Left ventricle myocardium inferior (tissue), 1 donor: Measurements from ENCODE around the gene IPCEF1. TPM values are rescaled to one million over a fixed set of nuclear protein-coding genes. Genes with fewer than 3 reads are reported as not detected.

Source experiments
- DNase-seq: peaks from one replicate; pipeline ENCODE4 v3.0.0-alpha.2; 2020
- H3K27ac ChIP-seq: fragments of 200-600 bp; replicated peaks from 2 replicates; pipeline ENCODE4 v1.8.0; 2021
- H3K27me3 ChIP-seq: fragments of 200-600 bp; 2 replicates; pipeline ENCODE4 v1.8.0; 2021; ENCODE audit warnings: low read depth
- H3K36me3 ChIP-seq: fragments of 200-600 bp; 2 replicates; pipeline ENCODE4 v1.8.0; 2021
- H3K4me1 ChIP-seq: fragments of 200-600 bp; 2 replicates; pipeline ENCODE4 v1.8.0; 2021
- H3K4me3 ChIP-seq: fragments of 200-600 bp; 2 replicates; pipeline ENCODE4 v1.8.0; 2021; ENCODE audit warnings: mild to moderate bottlenecking, moderate library complexity
- H3K9me3 ChIP-seq: fragments of 200-600 bp; replicated peaks from 2 replicates; pipeline ENCODE4 v1.8.0; 2021
- CTCF ChIP-seq: fragments of 200-600 bp; IDR thresholded peaks from 2 replicates; pipeline ENCODE4 v1.8.0; 2021; ENCODE audit warnings: antibody characterized with exemption, mild to moderate bottlenecking, borderline replicate concordance
- intact Hi-C: fragments of 100-400 bp; cut with micrococcal nuclease; formaldehyde crosslinking; loops from one replicate; pipeline ENCODE4 v1.11.0; 2022
- total RNA-seq: library from RNA; stranded (reverse); fragmentation: NEBNext Ultra II Directional; extraction: Animal tissue kit (Norgen Biotek cat#: 25700); gene quantifications from one replicate; pipeline ENCODE4 v1.2.1, GENCODE V29; 2021
- donor health status: DM: no; HTN: yes; CAD: no; lungs with severe emphysema.

IPCEF1 gene
- total RNA-seq, 1 donor from 2014 or later, result 1.7 TPM

- no peak for TF ChIP-seq CTCF
- Histone ChIP-seq H3K4me3 (no peak overlapping the region), H3K36me3 (no peaks in the 10 kb centered on the region), H3K9me3 (no peaks in the 10 kb centered on the region), H3K27me3 (no peaks in the 10 kb centered on the region), H3K27ac (no peak overlapping the region), H3K4me1 (no peaks in the 10 kb centered on the region)
- no peak for DNase-seq
- intact Hi-C loops, result no loop called here
These were observed 1.5 kb upstream of the IPCEF1 start for GRCh38 chr6:154358019-154358545.

GRCh38 chr6:154356113-154356512 lies 490 bp downstream of the IPCEF1 start:
- Histone ChIP-seq H3K9me3 (no peaks in the 10 kb centered on the region), H3K27me3 (no peaks in the 10 kb centered on the region), H3K4me1 (no peaks in the 10 kb centered on the region), H3K36me3 (no peaks in the 10 kb centered on the region), H3K4me3 (no peak overlapping the region), H3K27ac (peak overlapping the region; percentile 36)
- DNase-seq, result no peak
- intact Hi-C loops, result no loop called here
- no peak for TF ChIP-seq CTCF

GRCh38 chr6:154354265-154354777 lies 2.3 kb downstream of the IPCEF1 start:
- intact Hi-C loops, result no loop called here
- no peak for TF ChIP-seq CTCF
- Histone ChIP-seq H3K27me3 (no peaks in the 10 kb centered on the region), H3K36me3 (no peaks in the 10 kb centered on the region), H3K27ac (no peak overlapping the region), H3K4me1 (no peaks in the 10 kb centered on the region), H3K4me3 (no peak overlapping the region), H3K9me3 (no peaks in the 10 kb centered on the region)
- DNase-seq, result no peak

GRCh38 chr6:154353626-154354025 lies 3.0 kb downstream of the IPCEF1 start:
- no peak for TF ChIP-seq CTCF
- H3K36me3 ChIP-seq, result no peaks in the 10 kb centered on the region
- DNase-seq, result no peak
- intact Hi-C loops, result no loop called here
- no peak overlapping the region for H3K27ac ChIP-seq
- H3K9me3 ChIP-seq, result no peaks in the 10 kb centered on the region
- H3K4me1 ChIP-seq, result no peaks in the 10 kb centered on the region
- no peaks in the 10 kb centered on the region for H3K27me3 ChIP-seq
- H3K4me3 ChIP-seq, result no peak overlapping the region

GRCh38 chr6:154352898-154353585 lies 3.6 kb downstream of the IPCEF1 start:
- H3K4me3 ChIP-seq, result no peak overlapping the region
- no peak overlapping the region for H3K27ac ChIP-seq
- no peaks in the 10 kb centered on the region for H3K36me3 ChIP-seq
- no peak for DNase-seq
- H3K4me1 ChIP-seq, result no peaks in the 10 kb centered on the region
- intact Hi-C loops, result no loop called here
- no peak for TF ChIP-seq CTCF
- H3K27me3 ChIP-seq, result no peaks in the 10 kb centered on the region
- no peaks in the 10 kb centered on the region for H3K9me3 ChIP-seq
